GM19438 (cell line): ENCODE results near the gene ESR2.
"Not testable (repeated sequence)": the region's sequence is repeated elsewhere in the genome, so short reads cannot be mapped to it uniquely, and the experiment has no call there.

Experiments used
- ATAC-seq: cut with Tn5 transposase; IDR thresholded peaks from one replicate; pipeline ENCODE4 v1.9.1; 2021; ENCODE audit warnings: low read depth; ENCODE audit not compliant: unreplicated experiment

Gene ESR2

DNA sequence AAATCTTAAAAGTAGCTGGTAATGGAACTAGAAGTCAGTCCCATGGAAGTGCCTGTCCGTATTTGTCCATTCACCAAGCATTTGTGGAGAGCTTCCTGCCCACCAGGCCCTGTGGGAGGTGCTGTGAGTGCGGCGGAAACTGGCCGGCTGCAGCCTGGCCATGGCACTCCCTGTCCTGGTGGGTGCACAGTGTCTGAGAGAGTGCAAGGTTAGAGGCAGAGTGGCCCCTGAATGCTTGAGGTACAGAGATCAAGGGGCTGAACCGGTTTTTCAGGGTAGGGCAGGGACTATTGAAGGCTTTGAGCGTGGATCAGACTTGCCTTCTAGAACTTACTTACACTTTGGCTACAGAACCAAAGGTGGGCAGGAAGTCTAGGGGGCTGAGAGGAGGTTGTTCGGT, 92.9 kb downstream of the ESR2 start:
- no peak for ATAC-seq

DNA sequence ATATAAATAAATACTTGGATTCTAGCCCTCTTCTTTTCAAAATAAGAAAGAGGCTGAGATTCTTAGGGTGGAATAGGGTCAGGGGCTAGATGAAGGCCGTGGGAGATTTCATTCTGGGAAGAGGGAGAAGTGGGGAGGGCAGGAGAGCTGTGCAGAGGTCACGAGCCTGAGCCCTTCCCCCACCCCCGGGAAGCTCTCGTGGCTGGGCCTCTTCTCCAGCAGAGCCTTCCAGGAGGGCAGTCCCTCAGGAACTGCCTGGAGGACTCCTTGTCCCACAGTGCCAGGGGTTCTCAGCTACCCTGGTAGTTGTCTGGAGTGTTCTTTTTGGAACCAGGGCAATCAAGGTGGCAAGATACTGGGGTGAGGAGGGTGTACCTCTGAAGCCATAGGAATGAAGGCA, 94.0 kb downstream of the ESR2 start:
- no peak for ATAC-seq

- no peak for ATAC-seq
Observed at GRCh38 chr14:64198486-64198885, 95.7 kb downstream of the ESR2 start.

- no peak for ATAC-seq
Observed at GRCh38 chr14:64197996-64198395, 96.2 kb downstream of the ESR2 start.

- ATAC-seq: no peak
Observed at GRCh38 chr14:64196814-64197411, 97.3 kb downstream of the ESR2 start.

DNA sequence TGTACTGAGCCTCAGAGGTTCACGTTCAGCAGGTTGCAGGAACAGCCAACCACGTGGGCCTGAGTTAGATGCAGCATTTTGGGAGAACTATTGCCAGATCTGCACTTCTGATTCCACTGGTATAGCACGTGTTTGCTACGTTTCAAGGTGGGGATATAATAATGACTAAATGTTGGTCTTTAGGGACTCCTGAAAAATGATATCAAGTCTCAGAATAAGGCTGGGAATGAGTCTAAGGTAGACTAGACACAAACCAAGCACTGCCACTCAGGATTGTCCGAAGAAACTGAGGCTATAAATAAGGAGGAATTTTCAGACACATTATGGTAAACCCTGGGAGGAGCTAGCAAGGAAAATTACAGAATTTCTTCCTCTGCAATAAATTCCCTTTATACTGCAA, 98.1 kb downstream of the ESR2 start:
- no peak for ATAC-seq

DNA sequence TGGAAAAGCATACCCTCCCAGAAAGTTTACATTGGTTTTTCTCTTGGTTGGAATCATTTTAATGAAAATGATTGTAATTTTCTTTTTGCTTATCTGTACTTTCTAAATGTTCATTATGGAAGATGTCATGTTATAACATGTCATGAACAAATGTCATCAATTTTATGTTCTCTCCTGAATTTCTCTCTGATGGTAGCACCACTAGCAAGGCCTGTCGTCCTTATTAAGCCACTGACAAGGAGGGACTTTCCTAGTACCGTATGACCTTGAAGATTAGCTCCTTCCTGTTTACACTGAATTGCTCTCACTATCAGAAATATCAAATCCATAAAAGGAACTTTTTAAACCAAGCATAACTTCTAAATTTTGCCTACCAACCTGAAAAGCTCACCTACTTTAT, 99.0 kb downstream of the ESR2 start:
- ATAC-seq: no peak

DNA sequence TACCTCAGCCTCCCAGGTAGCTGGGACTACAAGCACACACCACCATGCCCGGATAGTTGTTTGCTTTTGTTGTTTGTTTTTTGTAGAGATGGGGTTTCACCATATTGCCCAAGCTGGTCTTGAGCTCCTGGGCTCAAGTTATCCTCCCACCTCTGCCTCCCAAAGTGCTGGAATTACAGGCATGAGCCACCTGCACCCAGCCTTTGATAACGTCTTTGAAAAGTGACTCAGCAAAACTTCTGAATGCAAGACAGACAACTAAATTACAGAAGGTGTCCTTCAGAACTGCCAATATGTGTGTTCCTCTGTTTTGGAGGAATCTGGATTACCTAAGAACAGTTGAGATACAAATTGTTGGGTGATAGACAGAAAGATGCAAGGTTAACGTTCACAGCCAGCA, 99.8 kb downstream of the ESR2 start:
- ATAC-seq: no peak

DNA sequence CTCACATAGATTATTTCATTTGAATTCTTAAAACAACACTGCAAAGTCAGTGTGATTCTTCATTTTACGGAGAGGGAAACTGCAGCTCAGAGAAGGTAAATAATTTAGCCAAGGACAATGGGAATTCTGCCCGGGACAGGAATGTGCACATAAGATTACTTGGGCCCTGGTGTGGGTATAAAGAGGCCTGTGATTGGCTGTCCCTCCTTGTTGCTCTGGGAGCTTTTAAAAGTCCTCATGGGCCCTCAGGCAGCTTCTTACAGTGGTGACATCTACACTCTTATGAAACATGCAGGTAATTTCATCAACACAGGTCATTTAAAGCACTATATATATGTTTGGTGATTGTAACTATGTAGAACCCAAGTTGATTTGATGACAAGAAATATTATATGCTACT, 100.3 kb downstream of the ESR2 start:
- no peak for ATAC-seq

- no peak for ATAC-seq
Observed at GRCh38 chr14:64191756-64192155, 102.4 kb downstream of the ESR2 start.

DNA sequence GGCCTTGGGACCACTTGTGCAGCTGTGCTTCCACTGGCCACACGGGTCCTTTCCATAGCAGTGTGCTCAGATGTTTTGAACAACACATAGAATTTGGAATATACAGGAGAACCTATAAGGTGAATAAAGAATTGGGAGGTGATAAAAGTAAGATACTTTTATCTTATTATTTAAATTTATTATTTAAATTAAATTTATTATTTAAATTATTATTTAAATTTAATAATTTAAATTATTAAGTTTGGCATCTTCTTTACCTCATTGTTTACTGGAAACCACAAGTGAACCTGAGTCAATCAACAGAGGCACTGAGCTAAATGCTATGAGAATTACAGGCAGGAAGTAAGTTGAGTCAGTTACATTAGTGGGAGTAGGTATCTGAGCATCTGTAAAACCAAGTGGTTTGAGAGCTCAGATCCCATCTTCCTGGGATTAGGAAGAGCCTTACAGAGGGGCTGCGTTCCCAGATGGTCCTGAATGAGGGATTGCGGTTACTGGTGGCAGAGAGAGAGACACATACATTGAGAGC, 103.1 kb downstream of the ESR2 start:
- no peak for ATAC-seq

- no peak for ATAC-seq
Observed at GRCh38 chr14:64187331-64187730, 106.8 kb downstream of the ESR2 start.

GRCh38 chr14:64186231-64187129, 107.7 kb downstream of the ESR2 start:
- ATAC-seq: no peak

- ATAC-seq: no peak
Observed at GRCh38 chr14:64185184-64185583, 109.0 kb downstream of the ESR2 start.

GRCh38 chr14:64184103-64184729, 110.0 kb downstream of the ESR2 start:
- ATAC-seq: no peak

DNA sequence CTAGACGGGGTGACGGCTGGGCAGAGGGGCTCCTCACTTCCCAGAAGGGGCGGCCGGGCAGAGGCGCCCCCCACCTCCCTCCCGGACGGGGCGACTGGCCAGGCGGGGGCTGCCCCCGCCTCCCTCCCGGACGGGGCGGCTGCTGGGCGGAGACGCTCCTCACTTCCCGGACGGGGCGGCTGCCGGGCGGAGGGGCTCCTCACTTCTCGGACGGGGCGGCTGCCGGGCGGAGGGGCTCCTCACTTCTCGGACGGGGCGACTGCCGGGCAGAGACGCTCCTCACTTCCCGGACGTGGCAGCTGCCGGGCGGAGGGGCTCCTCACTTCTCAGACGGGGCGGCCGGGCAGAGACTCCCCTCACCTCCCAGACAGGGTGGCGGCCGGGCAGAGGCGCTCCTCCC, 111.3 kb downstream of the ESR2 start:
- ATAC-seq: not testable (repeated sequence)

DNA sequence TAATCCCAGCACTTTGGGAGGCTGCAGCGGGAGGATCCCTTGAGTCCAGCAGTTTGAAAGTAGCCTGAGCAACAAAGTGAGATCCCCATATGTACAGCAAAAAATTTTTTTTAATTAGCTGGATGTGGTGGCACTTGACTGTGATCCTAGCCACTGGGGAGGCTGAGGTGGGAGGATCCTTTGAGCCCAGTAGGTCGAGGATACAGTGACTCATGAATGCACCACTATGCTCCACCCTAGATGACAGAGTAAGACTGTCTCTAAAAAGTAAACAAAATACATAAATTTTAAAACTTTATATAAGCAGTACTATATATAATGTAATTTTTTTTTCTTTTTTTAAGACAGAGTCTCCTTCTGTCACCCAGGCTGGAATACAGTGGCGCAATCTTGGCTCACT, 115.4 kb downstream of the ESR2 start:
- ATAC-seq: no peak

DNA sequence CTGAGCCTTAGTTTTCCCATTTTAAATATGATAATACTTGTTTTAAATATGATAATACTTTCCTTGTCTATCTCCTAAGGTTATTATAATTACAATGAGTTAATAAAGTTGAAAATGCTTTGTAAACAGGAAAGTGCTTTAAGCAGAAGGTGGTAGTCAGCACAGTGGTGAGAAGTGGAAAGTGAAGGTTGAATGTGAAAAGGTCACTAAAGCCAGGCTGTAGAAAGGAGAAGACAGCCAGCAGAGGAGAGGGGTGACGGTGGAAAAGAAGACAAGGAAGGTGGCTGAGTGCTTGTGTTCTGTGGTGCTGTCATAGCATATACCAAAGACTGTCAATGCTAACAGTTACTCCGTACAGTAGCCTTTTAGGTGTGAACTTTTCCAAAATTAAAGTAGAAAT, 117.8 kb downstream of the ESR2 start:
- ATAC-seq: no peak

DNA sequence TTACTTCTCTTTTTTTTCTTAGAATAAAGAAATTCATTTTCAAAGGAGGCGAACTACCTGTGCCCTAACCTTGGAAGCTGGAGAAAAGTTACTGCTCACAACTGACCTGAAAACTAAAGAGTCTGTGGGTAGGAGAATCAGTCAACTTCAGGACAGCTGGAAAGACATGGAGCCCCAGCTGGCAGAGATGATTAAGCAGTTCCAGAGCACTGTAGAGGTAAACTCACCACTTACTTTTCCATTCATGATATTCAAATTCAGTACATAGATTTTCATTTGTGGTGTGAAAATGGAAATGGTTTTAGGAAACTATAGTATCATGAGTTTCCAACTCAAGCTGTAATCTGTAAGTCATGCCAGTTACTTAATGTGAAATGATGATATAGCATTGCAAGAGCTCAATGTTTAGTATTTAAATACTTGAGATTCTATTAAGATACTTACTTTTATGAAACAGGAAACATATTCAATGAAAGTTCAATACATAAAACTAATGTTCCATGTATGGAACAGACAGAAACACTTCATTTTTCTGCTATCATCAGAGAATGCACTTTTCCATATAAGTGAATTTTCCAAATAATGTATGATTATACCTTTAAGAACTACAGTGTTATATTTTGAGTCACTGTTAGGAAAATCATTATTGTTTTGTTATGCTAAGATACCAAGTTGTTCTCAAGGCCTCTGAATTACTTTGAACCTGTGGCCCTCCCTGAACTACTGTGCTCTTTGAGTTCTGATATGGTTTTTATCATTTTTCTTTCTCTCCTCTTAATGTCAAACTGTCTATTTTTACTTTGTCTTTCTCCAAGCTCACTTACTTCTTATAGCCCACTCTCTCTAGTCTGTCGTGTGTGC, 119.0 kb downstream of the ESR2 start:
- ATAC-seq: no peak

DNA sequence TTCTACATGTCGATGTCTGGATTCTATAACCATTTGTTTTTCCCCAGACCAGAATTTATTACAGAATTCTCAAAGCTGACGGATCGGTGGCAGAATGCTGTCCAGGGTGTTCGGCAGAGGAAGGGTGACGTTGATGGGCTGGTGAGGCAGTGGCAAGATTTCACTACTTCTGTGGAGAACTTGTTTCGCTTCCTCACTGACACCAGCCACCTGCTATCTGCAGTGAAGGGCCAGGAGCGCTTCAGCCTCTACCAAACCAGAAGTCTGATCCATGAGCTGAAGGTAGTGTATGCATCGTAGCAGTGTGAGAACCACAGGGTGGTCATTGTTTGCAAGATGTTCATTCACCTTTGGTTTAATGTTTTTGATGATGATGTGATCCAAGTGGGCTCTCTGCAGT, 124.0 kb downstream of the ESR2 start:
- ATAC-seq: no peak

DNA sequence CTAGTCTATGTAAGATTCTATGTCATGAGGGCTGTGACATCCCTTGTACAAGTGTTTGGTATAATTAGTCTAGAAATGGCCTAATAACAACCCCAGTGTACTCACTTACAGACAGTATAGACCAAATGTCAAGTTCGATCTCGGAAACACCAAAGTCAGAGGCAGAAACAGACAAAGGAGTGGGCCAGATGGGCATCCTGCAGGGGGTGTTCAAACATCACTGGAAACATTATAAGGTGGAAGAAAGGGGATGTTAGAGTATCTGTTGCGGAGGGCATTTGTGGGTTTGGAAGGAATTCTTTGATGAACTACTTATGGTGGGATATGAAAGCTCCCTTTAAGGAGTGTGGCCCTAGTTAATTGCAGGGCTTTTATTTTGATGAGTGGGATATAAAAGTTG, 134.6 kb downstream of the ESR2 start:
- no peak for ATAC-seq
